Dedifferentiated amniotic fluid mesenchymal stem cell (primary cell): ENCODE results near the gene GFER.

ENCODE experiments used
- DNase-seq: peaks from one replicate; pipeline ENCODE4 v3.0.0-alpha.2; 2016; ENCODE audit errors: extremely low spot score

The GFER gene

DNA sequence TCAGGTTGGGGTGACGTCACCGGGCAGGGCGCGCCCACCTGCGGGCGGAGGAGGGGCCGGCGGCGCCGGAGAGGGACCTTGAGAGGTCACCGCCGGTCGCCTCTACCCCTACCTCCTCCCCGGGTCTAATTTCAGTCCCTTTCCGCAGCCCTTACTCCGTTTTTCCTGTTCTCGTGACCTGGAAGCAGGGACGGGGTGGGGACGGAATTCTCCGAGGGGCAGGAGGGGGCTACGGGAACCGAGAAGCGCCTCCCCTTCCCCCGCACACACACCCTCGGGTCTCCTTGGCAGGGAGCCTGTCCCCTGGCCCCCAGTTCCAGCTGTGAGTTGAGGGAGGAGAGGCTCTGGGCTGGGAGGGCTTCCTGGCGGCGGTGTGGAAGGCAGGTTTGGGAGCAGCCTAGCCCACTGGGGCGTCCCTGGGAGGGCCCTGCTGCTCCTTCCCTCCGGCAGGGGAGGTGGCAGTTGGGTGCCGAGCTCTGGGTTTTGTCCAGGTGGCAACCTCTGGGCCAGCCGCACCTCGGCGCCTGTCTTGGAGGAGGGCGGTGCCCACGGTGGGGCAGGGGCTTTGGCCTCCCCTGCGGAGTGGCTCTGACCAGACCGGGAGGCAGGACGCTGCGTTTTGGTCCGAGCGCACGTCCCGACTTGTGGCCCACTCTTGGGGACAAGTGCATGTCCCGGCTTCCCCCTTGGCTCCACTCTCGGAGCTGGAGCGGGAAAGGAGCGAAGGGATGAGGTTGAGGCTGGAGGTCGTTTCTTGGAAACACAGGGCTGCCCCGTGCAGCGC lies 6.5 kb downstream of the GFER start:
- no peak for DNase-seq

GRCh38 chr16:1991135-1991551 lies 7.2 kb downstream of the GFER start:
- DNase-seq, result no peak

DNA sequence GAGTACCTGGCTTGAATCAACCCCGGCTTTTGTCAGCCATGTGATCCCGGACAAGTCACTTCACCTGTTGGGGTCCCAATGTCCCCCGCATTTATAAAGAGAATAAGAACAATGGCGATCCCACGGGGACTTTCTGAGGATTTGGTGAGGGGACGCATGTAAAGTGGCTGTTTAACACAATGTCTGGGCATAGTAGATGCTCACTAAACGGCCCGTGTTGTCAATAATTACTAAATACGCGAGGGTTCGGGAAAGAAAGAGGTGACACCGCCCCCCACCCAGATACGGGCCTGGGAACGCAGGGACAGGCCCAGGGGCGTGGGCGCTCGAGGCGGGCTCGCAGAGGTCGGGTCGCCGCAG lies 7.6 kb downstream of the GFER start:
- no peak for DNase-seq

DNA sequence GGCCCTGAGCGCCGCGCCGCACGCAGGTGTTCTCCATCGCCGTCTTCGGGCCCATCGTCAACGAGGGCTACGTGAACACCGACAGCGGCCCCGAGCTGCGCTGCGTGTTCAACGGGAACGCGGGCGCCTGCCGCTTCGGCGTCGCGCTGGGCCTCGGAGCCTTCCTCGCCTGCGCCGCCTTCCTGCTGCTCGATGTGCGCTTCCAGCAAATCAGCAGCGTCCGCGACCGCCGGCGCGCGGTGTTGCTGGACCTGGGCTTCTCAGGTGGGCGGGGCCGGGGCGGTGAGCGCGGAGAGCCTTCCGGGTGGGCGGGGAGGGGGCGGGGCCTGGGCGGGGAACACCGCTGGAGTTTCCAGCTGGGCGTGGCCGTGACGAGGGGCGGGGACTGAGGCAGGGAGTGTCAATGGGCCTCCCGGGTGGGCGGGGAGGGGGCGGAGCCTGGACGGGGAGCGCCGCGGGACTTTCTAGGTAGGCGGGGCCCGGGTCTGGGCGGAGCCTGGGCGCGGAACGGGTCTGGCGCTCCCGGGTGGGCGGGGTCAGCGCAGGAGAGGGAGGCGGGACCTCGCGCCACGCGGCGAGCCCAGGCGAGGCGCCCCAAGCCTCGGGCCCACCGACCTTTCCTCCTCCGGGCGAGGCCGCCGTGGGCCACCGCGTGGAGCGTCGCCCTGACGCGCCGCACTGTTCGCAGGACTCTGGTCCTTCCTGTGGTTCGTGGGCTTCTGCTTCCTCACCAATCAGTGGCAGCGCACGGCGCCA lies 8.1 kb downstream of the GFER start:
- DNase-seq, result peak; percentile 76

GRCh38 chr16:1992704-1993317 lies 8.8 kb downstream of the GFER start:
- no peak for DNase-seq

- no peak for DNase-seq
Observed at GRCh38 chr16:1993731-1994131, 9.7 kb downstream of the GFER start.

GRCh38 chr16:1997494-1998359 lies 13.7 kb downstream of the GFER start:
- no peak for DNase-seq

DNA sequence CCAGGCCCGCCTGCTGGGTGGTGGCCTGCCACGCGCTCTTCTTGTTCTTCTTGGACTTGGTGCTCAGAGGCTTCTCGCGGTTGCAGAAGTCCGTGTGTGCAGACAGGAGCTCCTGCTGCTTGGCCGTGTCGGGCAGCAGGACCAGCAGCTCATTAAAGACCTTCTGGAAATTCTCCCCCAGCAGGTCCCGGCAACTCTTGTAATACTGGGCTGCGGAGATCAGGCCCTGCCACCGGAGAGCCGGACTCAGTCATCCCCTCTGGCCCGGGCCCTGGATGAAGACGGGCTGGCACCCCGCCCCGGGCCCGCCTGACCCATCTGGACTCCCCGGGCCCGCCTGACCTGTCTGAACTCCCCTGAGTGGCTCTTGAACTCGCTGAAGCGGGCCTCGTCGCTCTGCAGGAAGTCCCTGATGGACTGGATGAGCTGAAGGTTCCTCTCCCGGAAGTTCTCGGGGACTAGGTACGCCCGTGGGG lies 14.4 kb downstream of the GFER start:
- DNase-seq, result no peak

GRCh38 chr16:1998852-1999801 lies 15.1 kb downstream of the GFER start:
- DNase-seq, result no peak

DNA sequence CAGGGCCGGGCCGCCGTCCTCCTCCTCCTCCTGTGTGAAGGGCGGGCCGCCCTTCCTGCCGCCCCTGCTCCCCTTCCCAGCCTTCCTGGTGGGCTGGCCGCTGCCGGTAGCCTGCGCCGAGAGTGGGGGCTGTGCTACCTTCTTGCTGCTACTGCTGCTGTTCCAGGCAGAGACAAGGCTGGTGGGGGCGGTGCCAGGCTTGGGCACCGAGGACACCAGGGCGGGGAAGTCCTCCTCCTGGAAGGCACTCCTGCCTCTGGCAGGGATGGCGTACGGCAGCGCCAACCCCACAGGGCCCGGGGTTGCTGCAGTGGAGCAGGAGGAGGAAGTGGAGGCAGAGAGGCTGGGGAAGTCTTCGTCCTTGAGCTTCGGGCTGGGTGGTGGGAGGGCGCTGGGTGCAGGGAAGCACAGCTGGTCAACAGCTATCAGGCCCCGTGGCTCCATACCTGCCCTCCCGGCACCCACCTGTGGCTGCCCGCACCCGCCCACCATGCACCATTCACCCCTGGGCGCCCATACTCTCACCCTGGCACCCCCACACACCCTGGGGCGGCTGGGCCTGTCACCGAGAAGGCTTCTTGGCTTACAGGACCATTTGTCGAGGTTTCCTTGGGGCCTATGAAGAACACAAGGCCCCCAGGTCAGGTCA lies 16.0 kb downstream of the GFER start:
- DNase-seq, result no peak

DNA sequence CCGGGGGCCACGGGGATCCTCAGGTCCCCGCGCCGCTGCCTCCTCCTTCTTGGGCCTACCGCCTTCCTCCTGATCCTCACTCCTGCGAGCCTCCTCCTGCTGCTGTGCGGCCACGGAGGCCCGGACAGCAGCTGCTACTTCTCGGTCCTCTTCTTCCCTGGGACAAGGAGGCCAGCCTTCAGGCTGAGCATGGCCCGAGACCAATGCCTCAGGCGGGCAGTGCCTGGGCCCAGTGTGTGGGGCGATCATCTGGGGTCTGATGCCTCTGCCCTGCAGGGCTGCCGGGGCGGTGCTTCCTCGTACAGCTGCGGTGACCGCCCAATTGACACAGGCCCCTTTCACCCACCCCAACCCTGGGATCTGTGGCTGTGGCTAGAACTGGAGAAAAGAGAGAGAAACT lies 17.0 kb downstream of the GFER start:
- DNase-seq, result no peak

DNA sequence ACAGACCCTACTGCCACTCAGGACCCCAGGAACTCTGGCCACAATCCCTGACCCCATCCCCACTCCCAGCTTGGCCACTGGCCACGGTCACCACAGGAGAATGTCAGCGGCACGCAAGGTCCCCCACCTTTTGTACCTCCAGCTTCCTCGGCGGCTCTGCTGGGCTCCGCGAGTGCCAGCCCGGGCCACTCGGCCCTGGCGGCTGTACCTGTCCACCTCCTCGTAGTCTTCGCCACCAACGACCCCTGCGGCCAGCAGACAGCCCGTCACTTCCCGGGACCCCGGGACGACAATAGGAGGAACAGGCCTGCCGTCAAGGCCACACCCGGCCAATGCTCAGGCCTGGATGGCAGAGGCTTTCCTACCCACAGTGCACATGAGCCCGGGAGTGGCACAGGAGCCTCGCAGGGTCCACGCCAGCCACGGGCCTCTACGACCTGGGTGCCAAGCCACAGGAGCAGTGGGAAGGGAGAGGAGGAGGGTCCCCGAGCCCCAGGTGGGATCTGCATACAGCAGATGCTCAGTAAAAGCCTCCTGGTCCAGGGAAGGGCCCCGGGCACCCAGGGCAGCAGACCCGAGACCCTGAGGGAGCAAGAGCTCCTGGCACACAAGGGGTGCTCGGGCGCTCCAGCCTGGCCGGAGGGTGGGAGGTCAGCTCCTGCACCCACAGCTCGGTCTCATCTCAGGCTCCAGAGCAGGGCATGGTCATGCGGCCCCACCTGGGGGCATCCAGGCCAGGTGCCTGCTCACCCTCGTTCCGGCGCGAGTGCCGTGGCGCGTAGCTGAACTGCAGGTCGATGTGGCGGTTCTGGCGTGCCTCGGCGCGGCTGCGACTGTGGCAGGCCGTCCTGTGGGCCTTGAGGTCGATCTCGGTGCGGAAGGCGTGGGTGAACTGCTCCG lies 17.7 kb downstream of the GFER start:
- DNase-seq, result no peak

GRCh38 chr16:2002406-2003230 lies 18.6 kb downstream of the GFER start:
- DNase-seq, result no peak

DNA sequence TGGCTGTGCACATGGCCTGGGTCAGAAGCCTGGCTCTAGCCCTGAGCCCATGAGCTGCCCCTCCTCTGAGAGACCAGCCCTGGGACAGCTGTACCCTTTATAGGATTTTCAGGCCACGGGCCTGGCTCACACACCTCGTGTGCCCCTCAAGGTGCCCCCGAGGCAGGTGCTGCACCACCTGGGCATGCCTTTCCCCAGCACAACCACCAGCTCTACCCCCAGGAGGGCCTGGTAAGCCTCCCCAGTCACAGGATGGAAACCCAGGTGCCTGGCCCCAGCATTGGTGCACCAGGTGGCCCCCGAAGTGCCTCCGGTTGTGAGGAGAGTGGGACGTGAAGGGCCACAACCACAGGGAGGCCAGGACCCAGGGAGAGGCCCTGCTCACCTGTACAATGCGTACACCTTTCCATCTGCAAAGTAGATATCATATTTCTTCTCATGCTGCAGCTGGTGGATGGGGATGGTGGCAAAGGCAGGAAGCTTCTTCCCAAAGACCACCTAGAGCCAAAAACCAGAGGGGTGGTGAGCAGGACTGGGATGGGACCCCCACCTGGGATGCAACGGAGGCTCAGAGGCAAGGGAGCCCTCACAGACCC lies 19.3 kb downstream of the GFER start:
- no peak for DNase-seq

GRCh38 chr16:2003827-2004641 lies 20.0 kb downstream of the GFER start:
- peak; percentile 71 for DNase-seq

DNA sequence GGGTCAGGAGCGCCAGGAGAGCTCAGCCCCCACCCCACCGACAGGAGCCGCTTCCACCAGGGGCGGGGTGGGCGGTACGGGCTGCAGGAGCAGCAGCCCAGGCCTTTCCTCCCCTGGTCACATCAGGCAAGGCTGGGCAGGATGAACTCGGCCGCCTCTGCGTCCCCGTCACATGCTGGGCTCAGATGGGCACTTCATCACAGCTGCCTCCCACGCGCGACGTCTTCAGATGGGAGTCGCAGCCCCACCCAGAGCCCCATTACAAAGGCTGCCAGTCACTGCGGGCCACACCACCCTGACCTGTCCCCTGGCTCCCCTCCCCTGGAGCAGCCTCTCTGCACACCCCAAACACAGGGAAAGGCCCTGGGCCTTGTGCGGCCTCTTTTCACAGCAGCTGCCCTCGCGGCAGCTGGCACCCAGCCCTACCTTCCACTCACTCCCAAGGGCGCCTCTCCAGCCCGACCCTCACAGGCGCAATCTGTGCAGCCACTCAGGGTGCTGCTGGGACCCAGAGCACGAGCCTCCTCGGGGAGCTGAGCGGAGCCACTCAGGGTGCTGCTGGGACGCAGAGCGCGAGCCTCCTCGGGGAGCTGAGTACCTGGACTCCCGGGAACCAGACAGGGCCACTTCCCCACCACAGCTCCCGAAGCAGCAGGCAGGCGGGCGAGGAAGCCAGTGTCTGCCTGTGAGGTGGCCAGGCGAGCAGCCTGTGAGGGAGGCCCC lies 21.0 kb downstream of the GFER start:
- DNase-seq, result no peak
